GM21515 (cell line): ENCODE measurements around the gene RBP3.

Experiments
- ATAC-seq: cut with Tn5 transposase; IDR thresholded peaks from one replicate; pipeline ENCODE4 v1.9.1; 2021; ENCODE audit not compliant: unreplicated experiment

Gene RBP3

GRCh38 chr10:47336387-47337134, 11.6 kb upstream of the RBP3 start:
- ATAC-seq, result no peak

DNA sequence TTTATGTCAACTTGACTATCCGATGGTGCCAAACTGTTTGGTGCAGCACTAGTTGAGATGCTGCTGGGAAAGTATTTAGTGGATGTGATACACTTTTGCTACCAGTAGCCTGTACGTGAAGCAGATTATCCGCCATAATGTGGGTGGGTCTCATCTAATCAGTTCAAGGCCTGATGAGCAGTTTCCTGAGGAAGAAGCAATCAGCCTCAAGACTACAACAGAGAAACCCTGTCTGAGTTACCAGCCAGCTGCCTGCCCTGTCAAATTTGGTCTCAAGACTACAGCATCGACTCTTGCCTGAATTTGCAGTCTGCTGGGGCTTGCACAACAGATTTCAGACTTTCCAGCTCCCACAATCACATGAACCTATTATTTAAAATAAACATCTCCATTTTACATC, 10.9 kb upstream of the RBP3 start:
- ATAC-seq, result no peak

GRCh38 chr10:47339186-47339735, 8.9 kb upstream of the RBP3 start:
- ATAC-seq, result no peak

GRCh38 chr10:47339759-47340607, 8.2 kb upstream of the RBP3 start:
- ATAC-seq, result no peak

GRCh38 chr10:47340608-47341170, 7.5 kb upstream of the RBP3 start:
- ATAC-seq, result no peak

GRCh38 chr10:47344996-47345870, 2.9 kb upstream of the RBP3 start:
- no peak for ATAC-seq

DNA sequence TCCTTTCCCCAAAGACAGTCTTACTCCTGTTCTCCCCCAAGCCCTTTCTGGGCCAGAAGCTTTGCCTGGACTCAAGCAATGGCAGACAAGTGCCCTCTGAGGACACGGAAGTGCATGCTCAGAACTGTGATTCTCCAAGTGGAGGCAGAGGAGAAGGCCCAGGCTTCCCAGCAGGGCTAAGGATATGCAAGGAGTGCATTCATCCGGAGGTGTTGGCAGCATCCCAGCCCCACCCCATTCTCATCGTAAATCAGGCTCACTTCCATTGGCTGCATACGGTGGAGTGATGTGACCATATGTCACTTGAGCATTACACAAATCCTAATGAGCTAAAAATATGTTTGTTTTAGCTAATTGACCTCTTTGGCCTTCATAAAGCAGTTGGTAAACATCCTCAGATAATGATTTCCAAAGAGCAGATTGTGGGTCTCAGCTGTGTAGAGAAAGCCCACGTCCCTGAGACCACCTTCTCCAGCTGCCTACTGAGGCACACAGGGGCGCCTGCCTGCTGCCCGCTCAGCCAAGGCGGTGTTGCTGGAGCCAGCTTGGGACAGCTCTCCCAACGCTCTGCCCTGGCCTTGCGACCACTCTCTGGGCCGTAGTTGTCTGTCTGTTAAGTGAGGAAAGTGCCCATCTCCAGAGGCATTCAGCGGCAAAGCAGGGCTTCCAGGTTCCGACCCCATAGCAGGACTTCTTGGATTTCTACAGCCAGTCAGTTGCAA, 1.4 kb upstream of the RBP3 start:
- no peak for ATAC-seq

DNA sequence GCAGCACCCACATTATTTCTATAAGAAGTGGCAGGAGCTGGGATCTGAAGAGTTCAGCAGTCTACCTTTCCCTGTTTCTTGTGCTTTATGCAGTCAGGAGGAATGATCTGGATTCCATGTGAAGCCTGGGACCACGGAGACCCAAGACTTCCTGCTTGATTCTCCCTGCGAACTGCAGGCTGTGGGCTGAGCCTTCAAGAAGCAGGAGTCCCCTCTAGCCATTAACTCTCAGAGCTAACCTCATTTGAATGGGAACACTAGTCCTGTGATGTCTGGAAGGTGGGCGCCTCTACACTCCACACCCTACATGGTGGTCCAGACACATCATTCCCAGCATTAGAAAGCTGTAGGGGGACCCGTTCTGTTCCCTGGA, 874 bp upstream of the RBP3 start:
- no peak for ATAC-seq

DNA sequence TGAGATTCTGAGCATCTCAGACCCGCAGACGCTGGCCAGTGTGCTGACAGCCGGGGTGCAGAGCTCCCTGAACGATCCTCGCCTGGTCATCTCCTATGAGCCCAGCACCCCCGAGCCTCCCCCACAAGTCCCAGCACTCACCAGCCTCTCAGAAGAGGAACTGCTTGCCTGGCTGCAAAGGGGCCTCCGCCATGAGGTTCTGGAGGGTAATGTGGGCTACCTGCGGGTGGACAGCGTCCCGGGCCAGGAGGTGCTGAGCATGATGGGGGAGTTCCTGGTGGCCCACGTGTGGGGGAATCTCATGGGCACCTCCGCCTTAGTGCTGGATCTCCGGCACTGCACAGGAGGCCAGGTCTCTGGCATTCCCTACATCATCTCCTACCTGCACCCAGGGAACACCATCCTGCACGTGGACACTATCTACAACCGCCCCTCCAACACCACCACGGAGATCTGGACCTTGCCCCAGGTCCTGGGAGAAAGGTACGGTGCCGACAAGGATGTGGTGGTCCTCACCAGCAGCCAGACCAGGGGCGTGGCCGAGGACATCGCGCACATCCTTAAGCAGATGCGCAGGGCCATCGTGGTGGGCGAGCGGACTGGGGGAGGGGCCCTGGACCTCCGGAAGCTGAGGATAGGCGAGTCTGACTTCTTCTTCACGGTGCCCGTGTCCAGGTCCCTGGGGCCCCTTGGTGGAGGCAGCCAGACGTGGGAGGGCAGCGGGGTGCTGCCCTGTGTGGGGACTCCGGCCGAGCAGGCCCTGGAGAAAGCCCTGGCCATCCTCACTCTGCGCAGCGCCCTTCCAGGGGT, 703 bp downstream of the RBP3 start:
- no peak for ATAC-seq

DNA sequence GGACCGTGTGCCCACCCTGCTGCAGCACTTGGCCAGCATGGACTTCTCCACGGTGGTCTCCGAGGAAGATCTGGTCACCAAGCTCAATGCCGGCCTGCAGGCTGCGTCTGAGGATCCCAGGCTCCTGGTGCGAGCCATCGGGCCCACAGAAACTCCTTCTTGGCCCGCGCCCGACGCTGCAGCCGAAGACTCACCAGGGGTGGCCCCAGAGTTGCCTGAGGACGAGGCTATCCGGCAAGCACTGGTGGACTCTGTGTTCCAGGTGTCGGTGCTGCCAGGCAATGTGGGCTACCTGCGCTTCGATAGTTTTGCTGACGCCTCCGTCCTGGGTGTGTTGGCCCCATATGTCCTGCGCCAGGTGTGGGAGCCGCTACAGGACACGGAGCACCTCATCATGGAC, 1.4 kb downstream of the RBP3 start:
- ATAC-seq, result no peak

DNA sequence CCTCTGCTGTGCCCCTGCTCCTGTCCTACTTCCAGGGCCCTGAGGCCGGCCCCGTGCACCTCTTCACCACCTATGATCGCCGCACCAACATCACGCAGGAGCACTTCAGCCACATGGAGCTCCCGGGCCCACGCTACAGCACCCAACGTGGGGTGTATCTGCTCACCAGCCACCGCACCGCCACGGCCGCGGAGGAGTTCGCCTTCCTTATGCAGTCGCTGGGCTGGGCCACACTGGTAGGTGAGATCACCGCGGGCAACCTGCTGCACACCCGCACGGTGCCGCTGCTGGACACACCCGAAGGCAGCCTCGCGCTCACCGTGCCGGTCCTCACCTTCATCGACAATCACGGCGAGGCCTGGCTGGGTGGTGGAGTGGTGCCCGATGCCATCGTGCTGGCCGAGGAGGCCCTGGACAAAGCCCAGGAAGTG, 1.8 kb downstream of the RBP3 start:
- ATAC-seq, result no peak

DNA sequence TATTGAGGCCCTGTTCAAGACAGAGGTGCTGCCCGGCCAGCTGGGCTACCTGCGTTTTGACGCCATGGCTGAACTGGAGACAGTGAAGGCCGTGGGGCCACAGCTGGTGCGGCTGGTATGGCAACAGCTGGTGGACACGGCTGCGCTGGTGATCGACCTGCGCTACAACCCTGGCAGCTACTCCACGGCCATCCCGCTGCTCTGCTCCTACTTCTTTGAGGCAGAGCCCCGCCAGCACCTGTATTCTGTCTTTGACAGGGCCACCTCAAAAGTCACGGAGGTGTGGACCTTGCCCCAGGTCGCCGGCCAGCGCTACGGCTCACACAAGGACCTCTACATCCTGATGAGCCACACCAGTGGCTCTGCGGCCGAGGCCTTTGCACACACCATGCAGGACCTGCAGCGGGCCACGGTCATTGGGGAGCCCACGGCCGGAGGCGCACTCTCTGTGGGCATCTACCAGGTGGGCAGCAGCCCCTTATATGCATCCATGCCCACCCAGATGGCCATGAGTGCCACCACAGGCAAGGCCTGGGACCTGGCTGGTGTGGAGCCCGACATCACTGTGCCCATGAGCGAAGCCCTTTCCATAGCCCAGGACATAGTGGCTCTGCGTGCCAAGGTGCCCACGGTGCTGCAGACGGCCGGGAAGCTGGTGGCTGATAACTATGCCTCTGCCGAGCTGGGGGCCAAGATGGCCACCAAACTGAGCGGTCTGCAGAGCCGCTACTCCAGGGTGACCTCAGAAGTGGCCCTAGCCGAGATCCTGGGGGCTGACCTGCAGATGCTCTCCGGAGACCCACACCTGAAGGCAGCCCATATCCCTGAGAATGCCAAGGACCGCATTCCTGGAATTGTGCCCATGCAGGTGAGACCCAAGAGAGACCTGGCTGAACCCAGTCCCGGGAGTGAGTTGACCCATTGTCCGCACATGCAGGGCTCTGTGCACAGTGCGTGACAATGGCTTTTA, 2.8 kb downstream of the RBP3 start:
- no peak for ATAC-seq

- no peak for ATAC-seq
Observed at GRCh38 chr10:47351899-47352815, 4.0 kb downstream of the RBP3 start.

GRCh38 chr10:47353351-47353750, 5.2 kb downstream of the RBP3 start:
- ATAC-seq, result no peak

DNA sequence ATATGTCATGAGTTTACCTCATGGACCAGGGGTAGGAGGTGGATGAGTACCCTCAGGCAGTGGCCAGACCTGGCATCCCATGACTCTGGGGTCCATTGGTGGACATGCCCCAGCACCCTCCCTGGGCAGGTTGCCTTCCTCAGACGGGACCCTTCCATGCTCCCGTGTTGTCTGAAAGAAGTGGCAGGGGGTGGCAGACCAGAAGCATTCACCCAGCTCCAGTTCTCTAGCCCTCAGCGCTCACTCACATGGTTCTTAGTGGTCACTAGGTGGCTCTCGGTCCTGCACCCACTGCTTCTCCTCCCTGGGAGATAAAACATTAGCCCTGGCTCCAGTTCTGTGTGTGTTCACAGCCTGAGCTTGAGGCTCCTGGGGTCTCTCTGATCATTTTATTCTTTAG, 6.0 kb downstream of the RBP3 start:
- ATAC-seq, result no peak

DNA sequence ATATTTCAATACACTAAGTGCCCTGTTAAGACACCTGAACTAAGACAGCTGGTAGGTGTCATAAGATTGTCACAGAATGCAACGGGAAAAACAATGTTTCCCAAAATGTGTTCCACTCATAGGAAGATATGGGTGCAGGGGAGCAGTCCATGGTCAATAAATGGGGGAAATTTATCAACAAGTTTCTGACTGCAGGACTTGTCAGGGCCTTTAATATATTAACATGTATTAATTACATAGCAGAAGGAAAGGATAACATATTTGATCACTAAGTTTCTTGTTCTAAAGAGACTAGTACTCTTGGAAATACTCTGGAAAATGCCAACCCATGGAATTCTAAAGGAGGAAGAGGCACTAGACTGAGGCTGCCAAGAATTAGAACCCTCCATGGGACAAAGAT, 6.7 kb downstream of the RBP3 start:
- no peak for ATAC-seq

GRCh38 chr10:47356708-47357107, 8.5 kb downstream of the RBP3 start:
- ATAC-seq, result no peak
